A549 (cell line): Measurements from ENCODE around the gene NPBWR2. TPM values are rescaled to one million over a fixed set of nuclear protein-coding genes. Genes with fewer than 3 reads are reported as not detected.
A peak's percentile ranks its signal among the peaks of the same experiment; 100 is the strongest.

Experiments
- ATAC-seq, 2 experiments: fragments of 200-7000 bp in 1 of 2; fragments of >200 bp in 1 of 2; cut with Nextera tagmentation in 1 of 2; cut with Tn5 transposase in 1 of 2; 3 replicates each; pipeline versions ENCODE4 v1.8.0 to v1.9.1; 2018 to 2020; ENCODE audit warnings: mild to moderate bottlenecking in 1 of 2, moderate library complexity in 1 of 2
- CTCF ChIA-PET: fragments of 300-600 bp; sonication (Branson Sonifier 250); formaldehyde crosslinking; extraction: SDS; loops from one replicate; lab custom pipeline; 2021; ENCODE audit warnings: antibody characterized with exemption, inconsistent platforms; lab: Yijun Ruan, JAX
- POLR2A ChIA-PET: fragments of 350-600 bp; formaldehyde crosslinking; extraction: SDS; loops from one replicate; lab custom pipeline; 2021; ENCODE audit warnings: antibody characterized with exemption, inconsistent platforms; lab: Yijun Ruan, JAX
- DNase-seq, 2 experiments: peaks; one replicate each; pipeline versions ENCODE4 v3.0.0 to v3.0.0-alpha.2; 2011 to 2016; ENCODE audit warnings: low read depth in 1 of 2, low spot score in 1 of 2
- FAIRE-seq: peaks from 2 replicates; lab custom pipeline; 2011; peaks lifted over from hg19 to GRCh38; lab: Jason Lieb, UNC
- H3K27ac ChIP-seq, 2 experiments: fragments of >200 bp; sonication (Bioruptor Twin); formaldehyde crosslinking; 3 replicates each; pipeline ENCODE4 v1.5.1; 2016 to 2017
- H3K4me1 ChIP-seq: fragments of >200 bp; sonication (Bioruptor Twin); formaldehyde crosslinking; 3 replicates; pipeline ENCODE4 v1.6.1; 2016
- H3K4me2 ChIP-seq: fragments of >200 bp; sonication (Bioruptor Twin); formaldehyde crosslinking; 3 replicates; pipeline ENCODE4 v1.6.1; 2016
- H3K4me3 ChIP-seq: fragments of >200 bp; sonication (Bioruptor Twin); formaldehyde crosslinking; 3 replicates; pipeline ENCODE4 v1.5.1; 2016
- H3K9me3 ChIP-seq: fragments of >200 bp; sonication (Bioruptor Twin); formaldehyde crosslinking; 3 replicates; pipeline ENCODE4 v1.6.1; 2016
- CHD2 ChIP-seq: fragments of 150-350 bp; IDR thresholded peaks from 2 replicates; pipeline ENCODE4 v1.6.1; 2014; ENCODE audit warnings: low read length; ENCODE audit not compliant: partially characterized antibody
- CHD4 ChIP-seq: fragments of 200-600 bp; sonication (generic); IDR thresholded peaks from 2 replicates; pipeline ENCODE4 v1.6.1; 2016; ENCODE audit warnings: antibody characterized with exemption, mild to moderate bottlenecking, borderline replicate concordance
- EHF ChIP-seq: fragments of 250-450 bp; sonication (Bioruptor Pico); IDR thresholded peaks from 2 replicates; pipeline ENCODE4 v1.5.0; 2020; ENCODE audit warnings: mild to moderate bottlenecking
- EP300 ChIP-seq, 2 experiments: fragments of >200 bp; sonication (Bioruptor Twin); formaldehyde crosslinking; IDR thresholded peaks; 2 replicates in 1 of 2; 3 replicates in 1 of 2; pipeline ENCODE4 v1.6.1; 2016 to 2017
- ESRRA ChIP-seq: fragments of 150-350 bp; IDR thresholded peaks from 2 replicates; pipeline ENCODE4 v1.6.1; 2014; ENCODE audit warnings: mild to moderate bottlenecking, low read length, borderline replicate concordance
- GATA3 ChIP-seq: IDR thresholded peaks from 2 replicates; pipeline ENCODE4 v1.6.1; 2012; ENCODE audit warnings: borderline replicate concordance
- HOXB13 ChIP-seq: fragments of 250-450 bp; sonication (Bioruptor Pico); IDR thresholded peaks from 2 replicates; pipeline ENCODE4 v1.5.0; 2020; ENCODE audit warnings: low read depth, mild to moderate bottlenecking, moderate library complexity
- HOXB5 ChIP-seq: fragments of 250-450 bp; sonication (Bioruptor Pico); IDR thresholded peaks from 2 replicates; pipeline ENCODE4 v1.5.0; 2020; ENCODE audit warnings: mild to moderate bottlenecking, moderate library complexity
- JUNB ChIP-seq: fragments of >200 bp; sonication (Bioruptor Twin); formaldehyde crosslinking; IDR thresholded peaks from 2 replicates; pipeline ENCODE4 v1.6.1; 2016
- KDM5A ChIP-seq: fragments of 200-600 bp; sonication (generic); IDR thresholded peaks from 2 replicates; pipeline ENCODE4 v1.6.1; 2016; ENCODE audit warnings: antibody characterized with exemption, mild to moderate bottlenecking
- MYC ChIP-seq: IDR thresholded peaks from 2 replicates; pipeline ENCODE4 v1.6.1; 2012; ENCODE audit warnings: mild to moderate bottlenecking, inconsistent platforms, low read length, improper control_type of control experiment, borderline replicate concordance
- NR3C1 ChIP-seq: fragments of >200 bp; sonication (Bioruptor Twin); formaldehyde crosslinking; IDR thresholded peaks from 3 replicates; pipeline ENCODE4 v1.6.1; 2017
- POLR2A ChIP-seq: IDR thresholded peaks from 2 replicates; pipeline ENCODE4 v1.6.1; 2012; ENCODE audit warnings: mild to moderate bottlenecking, low read length
- SMC3 ChIP-seq: fragments of >200 bp; sonication (Bioruptor Twin); formaldehyde crosslinking; IDR thresholded peaks from 3 replicates; pipeline ENCODE4 v1.6.1; 2018; ENCODE audit warnings: inconsistent platforms
- TP53 ChIP-seq: fragments of 250-450 bp; sonication (Bioruptor Pico); IDR thresholded peaks from 2 replicates; pipeline ENCODE4 v1.5.0; 2021; ENCODE audit warnings: mild to moderate bottlenecking, moderate library complexity
- ZFP36 ChIP-seq: fragments of 450-650 bp; IDR thresholded peaks from 2 replicates; pipeline ENCODE4 v1.6.1; 2014; ENCODE audit warnings: borderline replicate concordance; ENCODE audit not compliant: partially characterized antibody
- ZNF302 ChIP-seq: fragments of 250-450 bp; sonication (Bioruptor Pico); IDR thresholded peaks from 2 replicates; pipeline ENCODE4 v1.9.0; 2021; ENCODE audit warnings: inconsistent platforms, mild to moderate bottlenecking, moderate library complexity
- WGBS: methylation state at CpG from one replicate; pipeline ENCODE4 v1.1.6; 2017; ENCODE audit errors: missing lambda C conversion rate; 5-methylcytosine and 5-hydroxymethylcytosine counted together
- polyA plus RNA-seq, 4 experiments: library from polyadenylated mRNA; depleted of rRNA in 3 of 4; stranded (reverse); fragments of >200 nt; fragmentation: RNase III in 1 of 4; extraction: RNeasy Plus Mini Kit Qiagen cat#74134 plus additional on column Dnase treatment in 1 of 4; gene quantifications; 2 replicates in 3 of 4; 3 replicates in 1 of 4; pipeline ENCODE4 v1.2.3, GENCODE V29; 2011 to 2017
- TF ChIP-seq, protein P1 (sequence below): IDR thresholded peaks from 2 replicates; pipeline ENCODE4 v1.6.1; 2012
- TF ChIP-seq, protein P2 (sequence below): fragments of 200-600 bp; sonication (generic); IDR thresholded peaks from 2 replicates; pipeline ENCODE4 v1.6.1; 2016; ENCODE audit warnings: antibody characterized with exemption, mild to moderate bottlenecking, moderate library complexity
- TF ChIP-seq, protein P3 (sequence below): fragments of >200 bp; sonication (Bioruptor Twin); formaldehyde crosslinking; IDR thresholded peaks from 3 replicates; pipeline ENCODE4 v1.5.1; 2016
- TF ChIP-seq, protein P4 (sequence below): fragments of 250-450 bp; sonication (Bioruptor Pico); IDR thresholded peaks from 2 replicates; pipeline ENCODE4 v1.5.0; 2020; ENCODE audit warnings: low read depth, mild to moderate bottlenecking, moderate library complexity
- TF ChIP-seq, protein P5 (sequence below): IDR thresholded peaks from 2 replicates; pipeline ENCODE4 v1.6.1; 2012
- TF ChIP-seq, protein P6 (sequence below): fragments of 250-450 bp; sonication (Bioruptor Pico); IDR thresholded peaks from 2 replicates; pipeline ENCODE4 v1.5.0; 2021; ENCODE audit warnings: mild to moderate bottlenecking, moderate library complexity, borderline replicate concordance

Gene NPBWR2
- polyA plus RNA-seq, 2 of the 4 experiments (the other 2 are of a cell fraction): not detected

DNA sequence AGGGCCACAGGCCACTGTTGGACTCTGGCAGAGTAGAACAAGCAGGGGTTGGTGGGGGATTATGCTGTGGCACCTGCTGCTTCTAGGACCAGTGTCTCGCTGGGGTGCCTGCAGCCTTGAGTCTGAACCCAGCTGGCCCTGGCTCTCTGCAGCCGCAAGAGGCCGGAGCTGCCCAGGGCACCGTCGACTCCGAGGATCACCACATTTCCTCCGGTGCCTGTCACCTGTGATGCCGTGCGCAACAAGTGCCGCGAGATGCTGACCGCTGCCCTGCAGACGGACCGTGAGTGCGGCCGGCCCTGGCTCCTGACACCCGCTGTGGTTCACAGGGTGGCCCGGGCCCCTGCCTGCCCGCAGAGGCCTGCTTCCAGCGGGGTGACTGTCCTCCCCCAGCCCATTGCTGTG lies 38.2 kb downstream of the NPBWR2 start:
- H3K4me1 ChIP-seq: peaks cover 30% of the 10 kb centered on the region
- 83% methylated on average over 6 of the region's 20 CpGs for whole genome bisulfite sequencing
- CTCF ChIA-PET: interaction anchor here (0.6 to 3.7 kb wide), 19 partner anchors 9 to 546 kb away, joined by 3 to 34 read pairs (median 4); partner anchors contain the start of genes LKAAEAR1, OPRL1, RGS19 and SOX18
- no peak overlapping the region for H3K27ac ChIP-seq
- H3K4me2 ChIP-seq: no peak overlapping the region
- ATAC-seq (0 out of 6 replicates have a peak, but pooled peaks of 1 of the 2 experiments have one; percentile 0), FAIRE-seq (no peak), DNase-seq (no peak)
- H3K4me3 ChIP-seq: no peak overlapping the region
- POLR2A ChIA-PET: no interaction called here
- no peaks in the 10 kb centered on the region for H3K9me3 ChIP-seq
- TF ChIP-seq, protein P1, sequence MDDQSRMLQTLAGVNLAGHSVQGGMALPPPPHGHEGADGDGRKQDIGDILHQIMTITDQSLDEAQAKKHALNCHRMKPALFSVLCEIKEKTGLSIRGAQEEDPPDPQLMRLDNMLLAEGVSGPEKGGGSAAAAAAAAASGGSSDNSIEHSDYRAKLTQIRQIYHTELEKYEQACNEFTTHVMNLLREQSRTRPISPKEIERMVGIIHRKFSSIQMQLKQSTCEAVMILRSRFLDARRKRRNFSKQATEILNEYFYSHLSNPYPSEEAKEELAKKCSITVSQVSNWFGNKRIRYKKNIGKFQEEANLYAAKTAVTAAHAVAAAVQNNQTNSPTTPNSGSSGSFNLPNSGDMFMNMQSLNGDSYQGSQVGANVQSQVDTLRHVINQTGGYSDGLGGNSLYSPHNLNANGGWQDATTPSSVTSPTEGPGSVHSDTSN: no peak
- TF ChIP-seq ESRRA (no peak), POLR2A (no peak), ZFP36 (no peak), EHF (no peak), MYC (no peak)
- TF ChIP-seq, protein P2, sequence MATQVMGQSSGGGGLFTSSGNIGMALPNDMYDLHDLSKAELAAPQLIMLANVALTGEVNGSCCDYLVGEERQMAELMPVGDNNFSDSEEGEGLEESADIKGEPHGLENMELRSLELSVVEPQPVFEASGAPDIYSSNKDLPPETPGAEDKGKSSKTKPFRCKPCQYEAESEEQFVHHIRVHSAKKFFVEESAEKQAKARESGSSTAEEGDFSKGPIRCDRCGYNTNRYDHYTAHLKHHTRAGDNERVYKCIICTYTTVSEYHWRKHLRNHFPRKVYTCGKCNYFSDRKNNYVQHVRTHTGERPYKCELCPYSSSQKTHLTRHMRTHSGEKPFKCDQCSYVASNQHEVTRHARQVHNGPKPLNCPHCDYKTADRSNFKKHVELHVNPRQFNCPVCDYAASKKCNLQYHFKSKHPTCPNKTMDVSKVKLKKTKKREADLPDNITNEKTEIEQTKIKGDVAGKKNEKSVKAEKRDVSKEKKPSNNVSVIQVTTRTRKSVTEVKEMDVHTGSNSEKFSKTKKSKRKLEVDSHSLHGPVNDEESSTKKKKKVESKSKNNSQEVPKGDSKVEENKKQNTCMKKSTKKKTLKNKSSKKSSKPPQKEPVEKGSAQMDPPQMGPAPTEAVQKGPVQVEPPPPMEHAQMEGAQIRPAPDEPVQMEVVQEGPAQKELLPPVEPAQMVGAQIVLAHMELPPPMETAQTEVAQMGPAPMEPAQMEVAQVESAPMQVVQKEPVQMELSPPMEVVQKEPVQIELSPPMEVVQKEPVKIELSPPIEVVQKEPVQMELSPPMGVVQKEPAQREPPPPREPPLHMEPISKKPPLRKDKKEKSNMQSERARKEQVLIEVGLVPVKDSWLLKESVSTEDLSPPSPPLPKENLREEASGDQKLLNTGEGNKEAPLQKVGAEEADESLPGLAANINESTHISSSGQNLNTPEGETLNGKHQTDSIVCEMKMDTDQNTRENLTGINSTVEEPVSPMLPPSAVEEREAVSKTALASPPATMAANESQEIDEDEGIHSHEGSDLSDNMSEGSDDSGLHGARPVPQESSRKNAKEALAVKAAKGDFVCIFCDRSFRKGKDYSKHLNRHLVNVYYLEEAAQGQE: no peak

DNA sequence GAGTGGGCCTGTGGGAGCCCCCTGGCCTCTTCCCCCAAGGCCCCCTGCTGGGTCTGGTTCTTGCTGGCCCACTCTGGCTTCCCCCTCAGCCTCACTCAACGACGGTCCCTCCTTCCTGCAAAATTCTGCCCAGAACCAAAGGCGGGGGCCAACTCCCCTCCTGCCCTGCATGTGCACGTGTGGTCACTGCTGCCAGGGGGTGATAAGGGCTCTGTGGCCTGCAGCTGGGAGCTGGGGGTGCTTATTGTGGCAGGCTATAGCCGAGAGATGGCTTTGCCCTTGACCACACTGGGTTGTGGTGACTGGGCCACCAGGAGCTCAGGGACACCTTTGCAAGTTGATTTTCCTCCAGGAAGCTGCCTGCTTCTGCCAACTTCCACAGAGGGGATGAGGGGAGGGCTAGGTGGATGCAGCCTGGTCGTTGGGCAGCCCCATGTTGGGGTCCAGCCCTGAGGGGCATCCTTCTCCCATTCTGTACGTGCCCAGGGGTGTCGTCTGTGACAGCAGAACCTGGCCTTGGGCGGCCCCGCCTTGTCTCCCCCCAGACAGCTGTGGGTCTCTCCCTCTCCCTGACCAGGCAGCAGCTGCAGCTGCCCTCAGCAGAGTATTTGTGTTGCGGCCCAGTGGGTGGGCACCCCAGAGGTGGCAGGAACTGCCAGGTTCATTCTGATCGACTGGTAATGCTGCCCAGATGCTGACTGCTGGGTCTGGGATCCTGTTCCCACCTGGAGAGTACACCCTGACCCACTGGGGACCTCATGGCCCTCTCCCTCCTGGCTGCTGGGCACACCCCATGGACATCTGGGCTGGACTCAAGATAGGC lies 38.8 kb downstream of the NPBWR2 start:
- Histone ChIP-seq H3K4me3 (no peak overlapping the region), H3K27ac (no peak overlapping the region)
- TF ChIP-seq CHD2: no peak
- TF ChIP-seq, all 56 proteins: peak for 0
- H3K4me2 ChIP-seq: no peak overlapping the region
- 13% methylated on average over 1 of the region's 12 CpGs for WGBS
- H3K9me3 ChIP-seq: no peaks in the 10 kb centered on the region
- ChIA-PET CTCF (interaction anchor here (0.5 to 3.7 kb wide), 13 partner anchors 9 to 516 kb away, joined by 3 to 34 read pairs (median 6); partner anchors contain the start of genes OPRL1, RGS19 and SOX18), POLR2A (no interaction called here)
- FAIRE-seq: no peak
- H3K4me1 ChIP-seq: peaks cover 36% of the 10 kb centered on the region
- no peak for DNase-seq
- ATAC-seq: no peak

DNA sequence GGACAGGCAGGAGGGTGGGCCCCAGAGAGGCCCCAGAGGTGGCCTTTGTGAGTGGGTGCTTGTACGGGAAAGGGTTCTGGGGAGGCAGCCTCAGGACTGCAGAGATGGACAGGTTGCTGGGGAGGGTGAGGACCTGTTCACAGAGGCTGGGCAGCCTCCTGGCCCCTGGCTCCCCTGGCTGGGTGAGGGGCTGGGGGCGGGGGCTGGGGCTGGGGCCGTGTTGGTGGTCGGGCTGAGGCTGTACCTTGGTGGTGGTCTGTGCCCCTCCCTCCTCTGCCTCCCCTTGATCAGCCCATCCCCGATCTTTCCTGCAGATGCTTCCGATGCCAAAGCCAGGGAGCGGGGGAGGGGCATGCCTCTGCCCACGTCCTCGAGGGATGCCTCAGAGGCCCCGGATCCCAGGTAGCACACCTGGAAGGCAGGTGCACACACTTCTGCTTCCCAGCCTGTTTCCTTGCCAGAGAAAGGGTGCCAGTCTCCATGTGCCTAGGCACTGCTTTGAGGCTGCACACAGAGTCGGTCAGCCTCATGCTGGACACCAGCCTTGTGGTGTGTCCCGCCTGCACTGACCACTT lies 39.5 kb downstream of the NPBWR2 start:
- FAIRE-seq: no peak
- H3K4me3 ChIP-seq: no peak overlapping the region
- TF ChIP-seq GATA3 (no peak), HOXB5 (CRISPR knock-in tag) (no peak), CHD4 (no peak), NR3C1 (no peak), SMC3 (no peak), EP300 (IDR thresholded peaks at IDR 0.05) (no peak), HOXB13 (CRISPR knock-in tag) (no peak), KDM5A (no peak), TP53 (CRISPR knock-in tag) (no peak), ZNF302 (CRISPR knock-in tag) (no peak), JUNB (no peak)
- TF ChIP-seq, protein P3, sequence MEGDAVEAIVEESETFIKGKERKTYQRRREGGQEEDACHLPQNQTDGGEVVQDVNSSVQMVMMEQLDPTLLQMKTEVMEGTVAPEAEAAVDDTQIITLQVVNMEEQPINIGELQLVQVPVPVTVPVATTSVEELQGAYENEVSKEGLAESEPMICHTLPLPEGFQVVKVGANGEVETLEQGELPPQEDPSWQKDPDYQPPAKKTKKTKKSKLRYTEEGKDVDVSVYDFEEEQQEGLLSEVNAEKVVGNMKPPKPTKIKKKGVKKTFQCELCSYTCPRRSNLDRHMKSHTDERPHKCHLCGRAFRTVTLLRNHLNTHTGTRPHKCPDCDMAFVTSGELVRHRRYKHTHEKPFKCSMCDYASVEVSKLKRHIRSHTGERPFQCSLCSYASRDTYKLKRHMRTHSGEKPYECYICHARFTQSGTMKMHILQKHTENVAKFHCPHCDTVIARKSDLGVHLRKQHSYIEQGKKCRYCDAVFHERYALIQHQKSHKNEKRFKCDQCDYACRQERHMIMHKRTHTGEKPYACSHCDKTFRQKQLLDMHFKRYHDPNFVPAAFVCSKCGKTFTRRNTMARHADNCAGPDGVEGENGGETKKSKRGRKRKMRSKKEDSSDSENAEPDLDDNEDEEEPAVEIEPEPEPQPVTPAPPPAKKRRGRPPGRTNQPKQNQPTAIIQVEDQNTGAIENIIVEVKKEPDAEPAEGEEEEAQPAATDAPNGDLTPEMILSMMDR: no peak
- TF ChIP-seq, protein P4, sequence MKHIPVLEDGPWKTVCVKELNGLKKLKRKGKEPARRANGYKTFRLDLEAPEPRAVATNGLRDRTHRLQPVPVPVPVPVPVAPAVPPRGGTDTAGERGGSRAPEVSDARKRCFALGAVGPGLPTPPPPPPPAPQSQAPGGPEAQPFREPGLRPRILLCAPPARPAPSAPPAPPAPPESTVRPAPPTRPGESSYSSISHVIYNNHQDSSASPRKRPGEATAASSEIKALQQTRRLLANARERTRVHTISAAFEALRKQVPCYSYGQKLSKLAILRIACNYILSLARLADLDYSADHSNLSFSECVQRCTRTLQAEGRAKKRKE (CRISPR knock-in tag): no peak
- TF ChIP-seq, protein P5, sequence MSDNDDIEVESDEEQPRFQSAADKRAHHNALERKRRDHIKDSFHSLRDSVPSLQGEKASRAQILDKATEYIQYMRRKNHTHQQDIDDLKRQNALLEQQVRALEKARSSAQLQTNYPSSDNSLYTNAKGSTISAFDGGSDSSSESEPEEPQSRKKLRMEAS: no peak
- TF ChIP-seq, protein P6, sequence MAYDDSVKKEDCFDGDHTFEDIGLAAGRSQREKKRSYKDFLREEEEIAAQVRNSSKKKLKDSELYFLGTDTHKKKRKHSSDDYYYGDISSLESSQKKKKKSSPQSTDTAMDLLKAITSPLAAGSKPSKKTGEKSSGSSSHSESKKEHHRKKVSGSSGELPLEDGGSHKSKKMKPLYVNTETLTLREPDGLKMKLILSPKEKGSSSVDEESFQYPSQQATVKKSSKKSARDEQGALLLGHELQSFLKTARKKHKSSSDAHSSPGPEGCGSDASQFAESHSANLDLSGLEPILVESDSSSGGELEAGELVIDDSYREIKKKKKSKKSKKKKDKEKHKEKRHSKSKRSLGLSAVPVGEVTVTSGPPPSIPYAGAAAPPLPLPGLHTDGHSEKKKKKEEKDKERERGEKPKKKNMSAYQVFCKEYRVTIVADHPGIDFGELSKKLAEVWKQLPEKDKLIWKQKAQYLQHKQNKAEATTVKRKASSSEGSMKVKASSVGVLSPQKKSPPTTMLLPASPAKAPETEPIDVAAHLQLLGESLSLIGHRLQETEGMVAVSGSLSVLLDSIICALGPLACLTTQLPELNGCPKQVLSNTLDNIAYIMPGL (CRISPR knock-in tag): no peak

More for the DNA sequence above, 39.5 kb downstream of the NPBWR2 start:
- Histone ChIP-seq H3K4me1 (peaks cover 36% of the 10 kb centered on the region), H3K9me3 (no peaks in the 10 kb centered on the region), H3K27ac (no peak overlapping the region), H3K4me2 (no peak overlapping the region)
- ChIA-PET CTCF (interaction anchor here (1.3 to 3.7 kb wide), 7 partner anchors 8 to 28 kb away, joined by 4 to 34 read pairs (median 15); partner anchors contain the start of genes OPRL1 and RGS19), POLR2A (no interaction called here)
- DNase-seq (no peak), ATAC-seq (no peak)
- 81% methylated on average over 10 of the region's 12 CpGs for WGBS
